ENCODE results near the gene P2RX7.
"Not testable (repeated sequence)": the region's sequence is repeated elsewhere in the genome, so short reads cannot be mapped to it uniquely, and the experiment has no call there.

P2RX7 gene

DNA sequence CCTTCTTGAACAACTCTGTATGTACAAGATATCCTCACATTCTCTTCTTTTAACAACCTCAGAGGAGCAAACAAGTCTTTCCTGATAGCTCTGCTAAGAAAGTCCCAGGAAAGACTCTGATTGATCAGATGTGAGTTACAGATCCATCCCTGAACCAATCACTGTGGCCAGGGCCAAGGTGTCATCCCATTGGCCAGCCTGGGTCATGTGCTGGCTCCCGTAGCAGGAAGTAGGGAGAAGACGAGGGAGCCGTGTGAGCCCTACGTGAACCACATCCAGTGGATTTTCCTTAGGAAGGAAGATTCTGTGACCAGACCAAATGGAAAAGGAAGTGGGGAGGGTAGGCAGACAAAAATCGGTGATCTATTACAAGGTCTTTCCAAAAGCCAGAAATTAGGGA, 5.6 kb downstream of the P2RX7 start:
- no peak for FAIRE-seq

DNA sequence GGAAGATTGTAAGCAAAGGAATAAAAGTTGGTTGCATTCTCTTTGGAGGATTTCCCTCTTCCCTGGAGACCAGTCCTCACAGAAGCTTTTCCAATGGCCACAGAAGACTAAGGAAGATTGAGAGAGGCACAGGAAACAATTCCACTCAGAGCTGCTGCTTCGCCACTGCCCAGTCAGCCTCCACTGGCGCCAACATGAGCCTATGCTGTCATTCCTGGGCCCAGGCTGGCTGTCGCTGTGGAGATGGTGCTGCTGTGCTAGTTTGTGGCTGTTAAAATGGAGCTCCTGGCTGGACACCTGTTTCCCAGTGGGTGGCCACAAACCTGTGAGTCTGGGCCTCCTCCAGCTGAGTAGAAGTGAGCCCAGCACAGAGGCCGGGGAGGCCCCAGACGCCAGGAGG, 6.6 kb downstream of the P2RX7 start:
- FAIRE-seq = no peak

DNA sequence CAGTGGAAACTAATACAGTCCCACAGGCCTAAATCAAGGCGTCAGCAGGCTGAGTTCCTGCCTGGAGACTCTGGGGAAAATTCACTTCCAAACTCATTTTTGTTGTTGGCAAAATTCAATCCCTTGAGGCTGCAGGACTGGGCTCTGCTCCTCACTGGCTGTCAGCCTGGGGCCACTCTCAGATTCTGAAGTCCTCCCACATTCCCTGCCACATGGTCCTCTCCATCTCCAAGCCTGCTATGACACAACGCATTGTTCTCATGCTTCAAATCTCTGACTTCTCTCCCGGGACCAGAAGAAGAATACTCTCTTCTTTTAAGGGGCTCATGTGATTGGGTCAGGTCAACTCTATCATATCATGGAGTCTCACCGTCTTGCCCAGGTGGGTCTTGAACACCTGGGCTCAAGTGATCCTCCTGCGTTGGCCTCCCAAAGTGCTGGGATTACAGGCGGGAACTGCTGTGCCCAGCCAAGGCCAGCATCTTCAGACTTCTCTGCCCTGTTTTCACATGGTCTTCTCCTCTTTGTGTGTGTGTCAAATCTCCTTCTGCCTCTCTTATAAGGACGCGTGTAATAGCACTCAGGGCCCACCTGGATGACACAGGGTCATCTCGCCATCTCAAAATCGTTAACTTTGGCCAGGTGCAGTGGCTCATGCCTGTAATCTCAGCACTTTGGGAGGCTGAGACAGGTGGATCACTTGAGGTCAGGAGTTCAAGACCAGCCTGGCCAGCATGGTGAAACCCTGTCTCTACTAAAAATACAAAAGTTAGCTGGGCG, 9.7 kb downstream of the P2RX7 start:
- FAIRE-seq = no peak

DNA sequence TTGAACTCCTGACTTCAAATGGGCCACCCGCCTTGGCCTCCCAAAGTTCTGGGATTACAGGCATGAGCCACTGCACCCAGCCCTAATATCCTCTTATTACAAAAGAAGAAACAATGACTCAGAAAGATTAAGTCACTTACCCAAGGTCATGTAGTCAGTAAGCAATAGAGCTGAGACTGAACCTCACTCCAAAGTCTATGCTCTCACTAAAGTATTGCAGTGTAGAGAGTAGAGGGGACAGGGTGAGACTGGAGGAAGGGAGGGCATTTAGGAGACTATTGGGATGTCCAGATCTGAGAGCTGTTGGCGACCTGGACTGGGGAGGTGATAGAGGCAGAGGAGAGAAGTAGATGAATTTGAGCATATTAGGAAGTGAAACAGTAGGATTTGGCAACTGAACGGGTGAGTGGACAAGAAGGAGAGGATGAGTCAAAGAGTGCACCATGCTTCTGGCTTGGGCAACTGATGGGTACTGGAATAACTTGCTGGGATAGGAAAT, 11.8 kb downstream of the P2RX7 start:
- FAIRE-seq = no peak

DNA sequence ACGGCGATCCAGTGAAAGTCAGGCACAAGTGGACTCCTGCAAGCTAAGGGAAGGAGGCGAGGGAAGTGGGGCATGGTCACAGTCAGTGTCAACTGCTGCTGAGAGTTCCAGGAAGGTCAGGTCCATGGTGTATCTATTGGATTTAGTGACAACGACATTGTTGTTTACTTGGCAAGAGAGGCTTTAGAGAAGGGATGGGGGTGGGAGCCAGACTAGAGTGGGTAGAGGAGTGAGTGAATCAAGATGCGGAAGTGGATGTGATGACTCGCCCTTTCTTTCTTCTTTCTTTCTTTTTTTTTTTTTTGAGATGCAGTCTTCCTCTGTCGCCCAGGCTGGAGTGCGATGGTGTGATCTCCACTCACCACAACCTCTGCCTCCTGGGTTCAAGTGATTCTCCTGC, 12.5 kb downstream of the P2RX7 start:
- FAIRE-seq = no peak

DNA sequence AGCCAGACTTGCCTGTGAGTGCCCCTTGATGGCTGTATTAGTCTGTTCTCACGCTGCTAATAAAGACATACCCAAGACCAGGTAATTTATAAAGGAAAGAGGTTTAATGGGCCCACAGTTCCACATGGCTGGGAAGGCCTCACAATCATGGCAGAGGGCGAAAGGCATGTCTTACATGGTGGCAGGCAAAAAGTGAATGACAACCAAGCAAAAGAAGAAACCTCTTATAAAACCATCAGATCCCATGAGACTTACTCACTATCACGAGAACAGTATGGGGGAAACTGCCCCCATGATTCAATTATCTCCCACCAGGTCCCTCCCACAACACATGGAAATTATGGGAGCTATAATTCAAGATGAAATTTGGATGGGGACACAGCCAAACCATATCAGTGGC, 16.6 kb downstream of the P2RX7 start:
- not testable (repeated sequence) for FAIRE-seq

DNA sequence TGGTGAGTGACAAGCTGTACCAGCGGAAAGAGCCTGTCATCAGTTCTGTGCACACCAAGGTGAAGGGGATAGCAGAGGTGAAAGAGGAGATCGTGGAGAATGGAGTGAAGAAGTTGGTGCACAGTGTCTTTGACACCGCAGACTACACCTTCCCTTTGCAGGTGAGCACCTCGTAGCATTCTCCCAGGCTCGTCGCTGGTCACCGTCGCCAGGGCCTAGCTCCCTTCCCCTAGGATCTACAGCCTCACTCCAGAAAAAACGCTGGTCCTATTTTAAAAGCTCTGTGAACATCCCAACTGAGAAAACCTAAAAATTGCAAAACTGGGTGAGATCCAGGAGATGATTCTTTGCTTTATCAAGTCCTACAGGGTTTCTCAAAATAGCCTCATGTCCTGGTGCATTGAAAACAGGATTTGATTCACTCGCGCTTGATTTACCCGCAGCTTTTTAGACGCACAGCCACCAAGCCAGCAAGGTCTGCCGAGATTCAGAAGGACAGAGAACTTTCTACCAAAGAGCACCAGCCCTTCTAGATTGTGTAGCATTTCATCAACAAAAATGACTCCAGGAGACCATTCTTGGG, 22.2 kb downstream of the P2RX7 start:
- no peak for FAIRE-seq

DNA sequence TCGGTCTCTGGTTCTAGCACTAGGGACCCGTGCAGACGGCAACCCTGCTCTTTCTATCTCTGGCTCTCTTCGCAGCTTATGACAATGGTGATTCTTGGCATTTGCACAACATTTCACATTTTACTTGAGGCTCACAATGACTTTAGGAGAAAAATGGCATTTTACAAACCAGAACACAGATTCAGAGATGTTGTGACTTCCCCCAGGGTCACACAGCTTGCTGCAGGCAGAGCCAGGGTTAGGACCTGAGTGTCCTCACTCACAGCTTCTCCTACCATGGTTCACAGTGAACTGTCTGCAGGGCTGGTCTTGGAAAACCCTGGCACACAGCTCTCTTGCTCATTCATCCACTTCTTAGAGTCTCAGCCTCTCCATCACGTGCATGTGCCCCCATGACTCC, 23.7 kb downstream of the P2RX7 start:
- no peak for FAIRE-seq

DNA sequence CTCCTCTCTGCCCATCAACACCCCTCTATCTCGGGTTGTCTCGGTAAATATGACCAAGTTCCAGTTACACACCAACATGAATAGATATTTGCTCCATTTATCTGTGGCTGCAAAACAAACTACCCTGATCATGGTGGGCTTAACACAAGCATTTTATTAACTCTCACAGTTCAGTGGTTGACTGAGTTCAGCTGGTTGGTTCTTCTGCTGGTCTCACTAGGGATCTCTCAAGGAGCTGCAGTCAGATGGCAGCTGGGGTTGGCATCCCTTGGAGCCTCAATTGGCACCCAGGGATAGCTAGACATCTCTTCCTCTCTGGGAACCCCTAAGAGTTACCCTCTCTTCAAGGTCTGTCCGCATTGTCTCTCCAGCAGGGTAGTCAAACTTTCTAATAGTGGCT, 25.4 kb downstream of the P2RX7 start:
- FAIRE-seq = no peak

DNA sequence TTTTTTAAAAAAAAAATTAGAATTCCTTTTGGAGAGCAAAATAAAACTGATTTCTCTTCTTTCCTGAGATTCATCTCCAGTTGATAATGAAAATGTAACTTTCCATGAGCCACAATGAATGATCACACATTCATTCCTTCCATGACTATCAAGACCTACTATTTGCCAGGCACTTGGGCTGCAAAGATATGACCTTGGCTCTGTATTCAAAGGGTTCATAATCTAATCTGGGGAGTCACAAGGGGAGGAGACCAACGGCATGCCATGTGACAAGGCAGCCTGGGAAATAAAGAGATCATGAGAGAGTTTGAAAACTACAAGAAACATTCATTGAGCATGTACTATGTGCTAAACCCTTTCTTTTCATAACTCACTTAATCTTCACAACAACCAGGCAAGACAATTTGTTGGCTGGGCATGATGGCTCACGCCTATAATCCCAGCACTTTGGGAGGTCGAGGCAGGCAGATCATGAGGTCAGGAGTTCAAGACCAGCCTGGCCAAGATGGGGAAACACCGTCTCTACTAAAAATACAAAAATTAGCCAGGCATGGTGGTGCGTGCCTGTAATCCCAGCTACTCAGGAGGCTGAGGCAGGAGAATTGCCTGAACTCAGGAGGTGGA, 26.2 kb downstream of the P2RX7 start:
- FAIRE-seq = not testable (repeated sequence)

DNA sequence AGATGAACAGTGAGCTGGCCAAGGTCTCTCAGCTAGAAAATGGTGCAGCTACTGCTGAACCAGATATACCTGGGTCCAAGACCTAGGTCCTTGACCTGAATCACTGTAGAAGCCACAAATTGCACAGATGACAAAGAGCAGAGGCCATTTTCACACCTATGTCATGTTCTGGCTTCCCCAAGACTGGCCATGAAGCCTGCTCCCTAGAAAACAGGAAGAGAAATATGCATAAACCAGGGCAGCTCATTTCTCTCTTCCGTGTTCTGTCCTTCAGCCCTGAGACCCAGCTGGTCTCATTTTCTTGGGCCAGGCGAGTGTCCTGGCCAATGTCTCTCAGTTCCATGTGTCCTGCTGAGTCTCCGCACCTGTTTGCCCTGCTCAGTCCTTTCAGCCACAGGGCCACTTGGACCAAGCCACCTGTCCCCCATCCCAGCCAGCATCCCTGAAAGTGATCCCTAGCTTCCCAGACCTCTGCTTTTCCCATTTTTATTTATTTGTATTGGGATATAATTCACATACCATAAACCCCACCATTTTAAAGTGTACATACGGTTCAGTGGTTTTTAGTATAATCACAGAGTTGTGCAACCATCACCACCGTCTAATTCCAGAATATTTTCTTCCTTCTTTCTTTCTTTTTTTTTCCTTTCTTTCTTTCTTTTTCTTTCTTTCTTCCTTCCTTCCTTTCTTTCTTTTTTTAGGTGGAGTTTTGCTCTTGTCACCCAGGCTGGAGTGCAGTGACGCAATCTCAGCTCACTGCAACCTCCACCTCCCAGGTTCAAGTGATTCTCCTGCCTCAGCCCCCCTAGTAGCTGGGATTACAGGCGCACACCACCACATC, 27.0 kb downstream of the P2RX7 start:
- FAIRE-seq = no peak

DNA sequence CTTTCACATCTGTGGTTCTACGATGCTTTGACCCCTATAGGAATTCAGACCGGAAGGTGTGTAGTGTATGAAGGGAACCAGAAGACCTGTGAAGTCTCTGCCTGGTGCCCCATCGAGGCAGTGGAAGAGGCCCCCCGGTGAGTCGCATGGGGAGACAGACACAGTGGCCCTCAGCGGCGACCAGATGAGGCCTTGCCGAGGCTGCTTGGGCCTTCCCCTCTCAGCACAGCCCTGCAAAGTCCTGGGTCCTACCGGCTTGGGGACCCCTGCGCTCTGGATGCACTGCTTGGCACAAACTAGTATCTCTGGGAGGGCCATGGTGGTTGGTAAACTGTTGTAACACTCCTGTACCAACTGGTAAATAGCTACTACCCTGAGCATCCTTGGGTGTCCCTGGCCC, 29.7 kb downstream of the P2RX7 start:
- no peak for FAIRE-seq

DNA sequence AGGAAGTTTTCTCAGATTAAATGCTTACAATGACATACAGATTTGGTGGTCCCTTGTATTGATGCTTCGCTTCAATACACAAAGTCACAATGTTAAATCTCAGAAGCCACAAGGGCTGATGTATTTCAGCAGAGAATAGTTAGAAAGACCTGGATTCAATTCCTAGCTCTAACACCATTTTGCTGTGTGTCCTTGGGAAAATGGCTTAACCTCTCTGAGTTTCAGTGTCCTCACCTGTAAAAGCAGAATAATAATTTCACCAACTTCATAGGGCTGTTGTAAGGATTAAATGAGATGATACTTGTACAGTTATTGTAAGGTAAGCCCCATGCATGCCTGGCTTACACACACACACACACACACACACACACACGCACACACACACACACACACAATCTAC, 30.3 kb downstream of the P2RX7 start:
- no peak for FAIRE-seq

DNA sequence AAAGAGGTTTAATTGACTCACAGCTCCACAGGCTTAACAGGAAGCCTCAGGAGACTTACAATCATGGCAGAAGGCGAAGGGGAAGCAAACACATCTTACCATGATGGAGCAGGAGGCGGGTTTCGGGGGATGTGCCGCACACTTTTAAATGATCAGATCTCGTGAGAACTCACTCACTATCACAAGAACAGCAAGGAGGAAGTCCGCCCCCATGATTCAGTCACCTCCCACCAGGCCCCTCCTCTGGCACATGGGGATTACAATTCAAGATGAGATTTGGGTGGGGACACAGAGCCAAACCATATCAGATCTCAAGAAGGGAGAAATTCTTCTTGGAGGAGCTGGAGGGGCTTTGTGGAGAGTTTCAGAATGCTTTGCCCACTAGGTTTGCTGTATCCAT, 32.2 kb downstream of the P2RX7 start:
- not testable (repeated sequence) for FAIRE-seq

DNA sequence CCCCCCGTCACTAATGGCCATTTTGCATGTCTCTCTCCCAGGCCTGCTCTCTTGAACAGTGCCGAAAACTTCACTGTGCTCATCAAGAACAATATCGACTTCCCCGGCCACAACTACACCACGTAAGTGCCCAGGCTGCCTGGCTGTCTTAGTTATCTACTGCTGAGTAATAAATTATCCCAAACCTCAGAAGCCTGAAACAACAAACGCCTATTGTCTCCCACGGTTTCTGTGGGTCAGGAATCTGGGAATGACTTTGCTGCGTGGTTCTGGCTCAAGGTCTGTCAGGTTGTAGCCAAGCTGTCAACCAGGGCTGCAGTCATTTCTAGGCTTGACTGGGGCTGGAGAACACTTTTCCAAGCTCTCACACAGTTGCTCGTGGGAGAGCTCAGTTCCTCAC, 32.6 kb downstream of the P2RX7 start:
- FAIRE-seq = no peak

DNA sequence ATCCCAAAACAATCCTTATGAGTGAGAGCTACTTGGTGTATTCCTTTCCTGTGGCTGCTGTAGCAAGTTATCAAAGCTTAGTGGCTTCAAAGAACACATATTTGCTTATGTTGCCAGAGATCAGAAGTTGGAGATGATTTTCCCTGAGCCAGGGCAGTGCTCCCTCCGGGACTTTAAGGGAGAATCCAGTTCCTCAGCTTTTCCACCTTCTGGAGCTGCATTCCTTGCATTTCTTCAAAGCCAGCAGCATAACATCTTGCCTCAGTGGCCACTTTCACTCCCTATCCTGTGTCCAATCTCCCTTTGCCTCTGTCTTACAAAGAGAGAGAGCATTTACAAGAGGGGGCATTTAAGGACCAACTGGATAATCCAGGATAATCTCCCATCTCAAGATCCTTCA, 33.7 kb downstream of the P2RX7 start:
- FAIRE-seq = no peak

DNA sequence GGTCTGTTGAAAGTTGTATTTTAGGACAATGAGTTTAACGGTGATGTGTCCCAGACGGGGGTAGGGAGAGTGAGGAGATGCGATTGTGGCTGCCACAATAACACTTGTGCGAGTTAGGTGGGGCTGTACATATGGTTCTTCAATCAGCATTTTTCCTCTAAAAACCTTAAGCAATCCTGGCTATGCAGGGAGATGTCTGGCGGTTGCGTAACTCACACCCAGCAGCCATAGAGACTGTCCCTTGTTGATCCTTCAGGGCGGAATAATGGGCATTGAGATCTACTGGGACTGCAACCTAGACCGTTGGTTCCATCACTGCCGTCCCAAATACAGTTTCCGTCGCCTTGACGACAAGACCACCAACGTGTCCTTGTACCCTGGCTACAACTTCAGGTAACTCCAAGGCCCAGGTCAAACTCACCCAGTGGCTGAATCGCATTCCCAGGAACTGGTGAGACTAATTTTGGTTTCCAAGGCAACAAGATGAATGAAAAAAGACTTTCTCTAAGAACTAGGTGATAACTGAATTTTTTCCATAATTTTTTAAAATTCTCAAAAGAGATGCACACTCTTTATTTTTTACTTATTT, 34.6 kb downstream of the P2RX7 start:
- no peak for FAIRE-seq

DNA sequence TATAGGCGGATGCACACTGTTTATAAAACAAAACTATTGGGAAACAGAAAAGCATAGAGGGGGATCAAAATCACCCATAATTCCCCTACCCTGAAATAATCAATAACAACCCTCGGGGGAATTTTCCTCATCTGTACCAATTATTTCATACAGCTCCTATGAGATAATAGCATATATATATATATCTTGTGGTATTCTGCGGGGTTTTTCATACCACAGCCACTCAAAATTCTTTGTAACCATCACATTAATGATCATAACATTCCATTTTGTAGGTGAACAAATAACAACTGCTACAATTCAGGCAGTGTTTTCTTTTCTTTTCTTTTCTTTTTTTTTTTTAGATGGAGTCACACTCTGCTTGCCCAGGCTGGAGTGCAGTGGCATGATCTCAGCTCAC, 35.3 kb downstream of the P2RX7 start:
- FAIRE-seq = no peak

DNA sequence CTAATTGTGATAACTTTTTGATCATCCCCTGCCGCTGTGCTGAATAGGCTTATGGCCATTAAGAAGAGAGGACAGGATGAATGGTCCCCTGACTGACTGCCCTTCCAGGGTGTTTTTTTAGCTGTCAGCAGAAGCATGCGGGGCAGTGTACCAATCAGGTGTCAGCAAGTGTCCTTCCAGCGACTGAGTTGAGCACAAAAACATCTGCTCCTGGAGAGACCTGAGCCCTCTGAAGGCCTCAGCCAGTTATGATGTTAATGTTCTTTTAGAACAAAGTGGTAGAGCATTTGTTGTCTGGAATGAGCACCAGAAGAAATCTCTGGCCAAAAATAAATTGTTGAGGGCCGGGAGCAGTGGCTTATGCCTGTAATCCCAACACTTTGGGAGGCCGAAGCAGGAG, 37.5 kb downstream of the P2RX7 start:
- no peak for FAIRE-seq

DNA sequence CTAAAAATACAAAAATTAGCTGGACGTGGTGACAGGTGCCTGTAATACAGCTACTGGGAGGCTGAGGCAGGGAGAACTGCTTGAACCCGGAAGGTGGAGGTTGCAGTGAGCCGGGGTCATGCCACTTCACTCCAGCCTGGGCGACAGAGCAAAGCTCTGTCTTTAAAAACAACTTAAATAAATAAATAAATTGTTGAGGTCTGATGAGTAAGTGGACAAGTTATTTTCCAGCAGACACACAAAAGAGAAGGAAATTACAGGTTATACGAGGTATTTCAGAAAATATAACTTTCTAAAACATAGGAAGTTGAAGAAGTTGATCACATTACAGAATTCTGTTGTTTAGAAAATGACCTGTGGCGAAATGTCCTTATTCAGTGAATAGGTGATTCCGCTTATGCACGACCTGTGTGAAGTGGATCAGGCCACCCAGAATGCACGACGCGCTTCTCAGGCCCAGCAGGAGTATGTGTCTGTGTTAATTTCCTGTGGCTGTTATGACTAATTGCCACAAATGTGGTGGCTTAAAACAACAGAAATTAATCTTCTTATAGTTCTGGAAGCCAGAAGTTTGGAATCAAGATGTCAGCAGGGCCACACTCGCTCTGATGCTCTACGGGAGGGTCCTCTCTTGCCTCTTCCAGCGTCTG, 38.1 kb downstream of the P2RX7 start:
- no peak for FAIRE-seq

DNA sequence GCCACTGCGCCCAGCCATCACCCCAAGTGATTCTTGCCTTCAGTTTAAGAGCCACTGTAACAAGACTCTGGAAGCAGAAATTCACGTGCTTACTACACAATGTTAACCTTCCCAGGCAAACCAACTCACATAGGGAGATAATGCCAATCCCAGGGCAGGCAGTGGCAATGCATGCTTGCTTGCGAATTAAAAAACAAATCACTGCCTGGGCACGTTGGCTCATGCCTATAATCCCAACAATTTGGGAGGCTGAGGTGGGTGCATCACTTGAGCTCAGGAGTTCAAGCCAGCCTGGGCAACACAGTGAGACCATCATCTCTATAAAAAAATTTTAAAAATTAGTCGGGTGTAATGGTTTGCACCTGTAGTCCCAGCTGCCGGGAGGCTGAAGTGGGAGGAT, 39.5 kb downstream of the P2RX7 start:
- no peak for FAIRE-seq

DNA sequence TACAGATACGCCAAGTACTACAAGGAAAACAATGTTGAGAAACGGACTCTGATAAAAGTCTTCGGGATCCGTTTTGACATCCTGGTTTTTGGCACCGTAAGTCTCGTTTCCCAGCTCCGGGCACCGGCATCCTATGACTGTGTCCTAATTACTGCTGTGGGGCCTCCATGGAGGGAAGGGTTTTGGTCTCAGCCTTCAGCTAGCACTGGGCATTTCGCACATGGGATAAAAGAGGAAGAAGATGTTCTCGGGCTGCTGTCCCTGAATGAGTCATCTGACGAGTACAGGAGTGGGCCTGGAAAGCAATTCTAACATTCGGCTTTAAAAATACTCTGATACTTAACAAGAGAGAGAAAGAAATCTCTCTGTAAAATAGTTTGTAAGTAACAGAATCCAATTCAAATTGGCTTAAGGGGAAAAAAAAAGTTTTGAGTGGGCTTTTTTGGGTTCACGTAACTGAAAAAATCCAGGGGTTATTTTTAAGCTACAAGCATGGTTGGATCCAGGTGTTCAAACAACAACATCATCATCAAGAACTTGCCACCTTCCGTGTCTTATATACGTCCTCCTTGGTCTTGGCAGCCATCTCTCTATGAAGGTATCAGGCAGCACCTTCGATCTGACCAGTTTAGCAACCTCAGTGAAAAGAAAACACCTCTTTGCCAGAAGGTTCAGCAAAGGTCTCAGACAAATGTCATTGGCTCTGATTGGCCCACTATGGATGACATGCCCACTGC, 42.9 kb downstream of the P2RX7 start:
- FAIRE-seq = no peak
